NB4 (cell line): ENCODE data around the gene CD52.

Experiments
- POLR2A ChIP-seq: IDR thresholded peaks from 2 replicates; pipeline ENCODE4 v1.6.1; 2011; ENCODE audit warnings: mild to moderate bottlenecking; ENCODE audit not compliant: insufficient read length; ENCODE audit errors: extremely low read depth
- TF ChIP-seq, protein P1 (sequence below): IDR thresholded peaks from one replicate; pipeline ENCODE4 v1.5.1; 2012; ENCODE audit warnings: low read depth, low read length

DNA sequence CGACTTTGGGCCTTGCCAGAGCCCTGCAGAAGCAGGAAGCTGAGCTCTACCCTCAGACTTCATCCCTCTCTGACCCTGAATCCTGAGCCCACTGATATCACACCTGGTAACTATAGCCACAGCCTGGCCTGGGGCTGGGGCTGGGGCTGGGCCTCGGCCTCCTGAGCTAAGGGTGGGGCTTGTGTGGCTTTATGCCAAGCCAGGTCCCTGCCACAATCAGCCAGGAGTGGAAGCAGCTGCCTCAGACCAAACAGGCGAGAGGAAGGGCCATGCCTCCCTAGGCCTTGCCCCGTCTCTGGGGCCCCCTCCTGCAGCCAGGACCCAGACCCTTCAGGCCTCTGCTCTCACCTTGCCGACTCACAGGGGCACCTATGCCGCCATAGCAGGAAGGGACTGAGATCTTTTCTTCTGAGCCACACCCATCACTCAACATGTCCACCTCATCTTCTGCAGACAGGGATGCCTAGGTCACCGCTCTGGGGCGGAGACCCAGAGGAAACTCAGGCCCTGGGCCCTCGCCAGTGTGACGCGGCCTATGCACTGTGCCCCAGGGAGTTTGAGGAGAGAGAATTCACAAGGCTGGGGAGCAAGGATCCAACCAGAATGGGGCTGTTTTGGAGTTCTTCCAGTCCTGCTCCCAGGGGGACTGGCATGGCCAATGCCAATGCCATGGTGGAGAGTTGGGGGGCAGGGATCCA, 17.0 kb upstream of the CD52 start:
- TF ChIP-seq POLR2A: no peak
- TF ChIP-seq, protein P1, sequence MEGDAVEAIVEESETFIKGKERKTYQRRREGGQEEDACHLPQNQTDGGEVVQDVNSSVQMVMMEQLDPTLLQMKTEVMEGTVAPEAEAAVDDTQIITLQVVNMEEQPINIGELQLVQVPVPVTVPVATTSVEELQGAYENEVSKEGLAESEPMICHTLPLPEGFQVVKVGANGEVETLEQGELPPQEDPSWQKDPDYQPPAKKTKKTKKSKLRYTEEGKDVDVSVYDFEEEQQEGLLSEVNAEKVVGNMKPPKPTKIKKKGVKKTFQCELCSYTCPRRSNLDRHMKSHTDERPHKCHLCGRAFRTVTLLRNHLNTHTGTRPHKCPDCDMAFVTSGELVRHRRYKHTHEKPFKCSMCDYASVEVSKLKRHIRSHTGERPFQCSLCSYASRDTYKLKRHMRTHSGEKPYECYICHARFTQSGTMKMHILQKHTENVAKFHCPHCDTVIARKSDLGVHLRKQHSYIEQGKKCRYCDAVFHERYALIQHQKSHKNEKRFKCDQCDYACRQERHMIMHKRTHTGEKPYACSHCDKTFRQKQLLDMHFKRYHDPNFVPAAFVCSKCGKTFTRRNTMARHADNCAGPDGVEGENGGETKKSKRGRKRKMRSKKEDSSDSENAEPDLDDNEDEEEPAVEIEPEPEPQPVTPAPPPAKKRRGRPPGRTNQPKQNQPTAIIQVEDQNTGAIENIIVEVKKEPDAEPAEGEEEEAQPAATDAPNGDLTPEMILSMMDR: no peak
